ENCODE measurements around the gene SEMA3B.

DNA sequence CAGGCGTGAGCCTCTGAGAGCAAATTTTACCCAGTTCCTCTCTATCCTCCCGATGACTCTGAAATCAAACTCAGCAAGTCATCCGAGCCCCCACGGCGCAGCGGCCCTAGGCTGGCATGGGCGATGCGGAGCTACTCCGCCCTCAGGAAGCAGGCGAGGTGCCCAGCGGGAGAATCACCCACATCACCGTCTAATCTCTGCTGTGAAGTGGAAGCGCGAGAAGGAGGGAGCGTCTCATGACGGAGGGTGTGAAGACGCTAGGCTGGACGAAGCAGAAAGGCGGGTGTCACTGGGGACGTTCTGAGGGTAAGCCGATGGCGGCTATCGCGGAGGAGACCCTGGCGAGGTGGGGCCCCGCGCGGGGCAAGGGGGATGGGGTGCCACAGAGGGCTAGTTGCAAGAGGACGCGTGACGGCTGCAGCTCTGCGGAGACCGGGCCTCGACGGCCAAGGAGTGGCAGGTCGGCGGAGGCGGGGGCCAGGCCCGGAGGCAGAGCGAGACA is 42.0 kb upstream of the SEMA3B start:
- no peak for TF ChIP-seq POLR2AphosphoS5 (IDR thresholded peaks at IDR 0.05; ENCODE audit: low read depth)
- TF ChIP-seq, protein P1, sequence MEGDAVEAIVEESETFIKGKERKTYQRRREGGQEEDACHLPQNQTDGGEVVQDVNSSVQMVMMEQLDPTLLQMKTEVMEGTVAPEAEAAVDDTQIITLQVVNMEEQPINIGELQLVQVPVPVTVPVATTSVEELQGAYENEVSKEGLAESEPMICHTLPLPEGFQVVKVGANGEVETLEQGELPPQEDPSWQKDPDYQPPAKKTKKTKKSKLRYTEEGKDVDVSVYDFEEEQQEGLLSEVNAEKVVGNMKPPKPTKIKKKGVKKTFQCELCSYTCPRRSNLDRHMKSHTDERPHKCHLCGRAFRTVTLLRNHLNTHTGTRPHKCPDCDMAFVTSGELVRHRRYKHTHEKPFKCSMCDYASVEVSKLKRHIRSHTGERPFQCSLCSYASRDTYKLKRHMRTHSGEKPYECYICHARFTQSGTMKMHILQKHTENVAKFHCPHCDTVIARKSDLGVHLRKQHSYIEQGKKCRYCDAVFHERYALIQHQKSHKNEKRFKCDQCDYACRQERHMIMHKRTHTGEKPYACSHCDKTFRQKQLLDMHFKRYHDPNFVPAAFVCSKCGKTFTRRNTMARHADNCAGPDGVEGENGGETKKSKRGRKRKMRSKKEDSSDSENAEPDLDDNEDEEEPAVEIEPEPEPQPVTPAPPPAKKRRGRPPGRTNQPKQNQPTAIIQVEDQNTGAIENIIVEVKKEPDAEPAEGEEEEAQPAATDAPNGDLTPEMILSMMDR (conservative IDR thresholded peaks at IDR 0.05; ENCODE audit: low read depth in 2 of 2): no peak
- TF ChIP-seq CREB1 (CRISPR knock-in tag; IDR thresholded peaks at IDR 0.05; ENCODE audit: low read depth): no peak
